Measurements from ENCODE around the gene CD247.

- no peak for TF ChIP-seq POLR2A (IDR thresholded peaks at IDR 0.05; ENCODE audit: low read length)
- TF ChIP-seq GATA1 (IDR thresholded peaks at IDR 0.05; ENCODE audit: low read depth, low read length): no peak
Measured at GRCh38 chr1:167427848-167428247, 90.5 kb downstream of the CD247 start.

Data from erythroblast (primary cell).